GM10266 (cell line): ENCODE results near the gene FAM98C.

ENCODE experiments used
- DNase-seq: peaks from one replicate; pipeline ENCODE4 v3.0.0; 2012; ENCODE audit errors: extremely low spot score
- CTCF ChIP-seq: IDR thresholded peaks from 2 replicates; pipeline ENCODE4 v1.5.1; 2012; ENCODE audit warnings: mild to moderate bottlenecking, low read depth; ENCODE audit not compliant: control insufficient read depth, insufficient read depth; ENCODE audit errors: missing control alignments

FAM98C gene

GRCh38 chr19:38441657-38442348, 38.9 kb downstream of the FAM98C start:
- no peak for DNase-seq
- TF ChIP-seq CTCF, result peak; percentile 46

GRCh38 chr19:38442736-38443135, 39.8 kb downstream of the FAM98C start:
- TF ChIP-seq CTCF, result no peak

GRCh38 chr19:38443458-38443999, 40.6 kb downstream of the FAM98C start:
- no peak for DNase-seq
- TF ChIP-seq CTCF, result no peak

More at GRCh38 chr19:38442736-38443135, 39.8 kb downstream of the FAM98C start:
- no peak for DNase-seq

- DNase-seq, result no peak
- TF ChIP-seq CTCF, result no peak
These were observed 41.1 kb downstream of the FAM98C start for GRCh38 chr19:38444026-38444425.

GRCh38 chr19:38445362-38445761, 42.5 kb downstream of the FAM98C start:
- no peak for DNase-seq

GRCh38 chr19:38448225-38448624, 45.3 kb downstream of the FAM98C start:
- no peak for TF ChIP-seq CTCF
- no peak for DNase-seq

More at GRCh38 chr19:38445362-38445761, 42.5 kb downstream of the FAM98C start:
- TF ChIP-seq CTCF, result no peak

- no peak for DNase-seq
- no peak for TF ChIP-seq CTCF
These were observed 46.6 kb downstream of the FAM98C start for GRCh38 chr19:38449518-38449917.
